HG02678 (cell line): ENCODE data around the gene CYYR1.

Experiments used
- ATAC-seq: cut with Tn5 transposase; IDR thresholded peaks from one replicate; pipeline ENCODE4 v1.9.1; 2021; ENCODE audit warnings: mild to moderate bottlenecking, moderate library complexity; ENCODE audit not compliant: unreplicated experiment

The CYYR1 gene

DNA sequence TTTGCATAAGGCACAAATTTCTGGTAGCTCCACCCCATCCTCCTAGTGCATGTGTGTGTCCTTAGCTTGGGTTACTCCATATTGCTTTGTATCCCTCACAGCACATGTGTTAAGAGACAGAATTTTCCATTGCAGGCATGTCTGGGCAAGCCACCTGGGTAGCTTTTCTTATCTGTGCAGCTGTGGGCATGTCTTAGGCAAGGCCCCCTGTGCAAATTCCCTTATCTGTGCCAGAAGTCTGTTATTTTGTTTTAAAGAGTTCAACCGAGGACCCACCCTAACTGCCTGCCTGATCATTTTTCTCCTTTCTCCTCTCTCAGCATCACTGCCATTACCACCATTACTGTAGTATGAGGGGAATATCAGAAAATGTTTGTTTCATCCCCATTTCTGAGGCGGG, 131.9 kb downstream of the CYYR1 start:
- ATAC-seq: no peak

DNA sequence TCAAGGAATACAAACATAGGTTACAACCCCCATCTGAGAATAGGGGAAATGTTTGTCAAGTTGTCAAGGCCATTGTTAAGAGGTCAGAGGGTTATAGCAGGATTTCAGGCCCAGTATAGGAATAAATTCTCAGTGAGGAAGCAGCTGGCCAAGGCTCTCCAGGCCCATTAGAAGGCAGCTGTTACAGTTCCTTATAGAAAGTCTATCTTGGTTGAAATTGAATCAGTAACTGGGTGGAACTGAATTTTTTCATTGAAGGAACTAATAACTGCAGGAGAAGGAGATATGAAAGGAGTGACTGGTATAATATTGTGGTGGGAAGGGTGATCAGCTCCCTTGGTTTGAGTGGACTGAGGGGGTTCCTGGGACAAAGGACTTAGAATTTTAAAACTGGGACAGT, 134.1 kb downstream of the CYYR1 start:
- no peak for ATAC-seq

DNA sequence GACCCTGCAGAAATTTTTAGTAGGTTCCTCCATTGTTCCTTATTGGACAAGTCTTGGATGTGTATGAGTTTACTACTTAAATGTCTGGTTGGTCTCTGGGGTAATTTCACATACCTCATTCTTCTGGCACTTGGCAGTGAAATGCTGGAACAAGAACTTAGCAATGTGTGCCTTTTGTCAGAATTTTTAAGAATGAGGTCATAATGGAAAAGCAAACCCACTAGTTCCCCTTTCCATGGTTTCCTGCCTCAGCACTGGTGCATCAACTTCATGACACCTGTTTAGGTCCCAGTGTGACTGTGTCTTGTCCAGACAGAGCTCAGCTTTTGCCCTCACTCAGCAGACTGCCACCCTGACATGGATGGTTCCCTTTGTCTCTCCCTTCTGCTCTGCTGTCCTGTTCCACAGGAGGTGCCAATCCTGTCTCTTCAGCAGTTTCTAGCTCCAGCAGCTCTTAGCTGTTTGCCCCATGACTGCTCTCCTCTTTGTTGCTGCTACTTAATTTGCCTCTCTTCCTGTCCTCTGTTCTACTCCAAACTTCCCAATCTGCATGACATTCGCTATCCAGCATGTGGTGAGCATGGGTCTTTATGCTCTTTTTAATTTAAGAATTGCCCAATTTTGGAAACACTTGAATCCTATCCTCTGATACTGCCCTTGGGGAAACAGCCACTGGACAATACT, 135.6 kb downstream of the CYYR1 start:
- no peak for ATAC-seq

- no peak for ATAC-seq
Measured at GRCh38 chr21:26433386-26433785, 139.7 kb downstream of the CYYR1 start.

- ATAC-seq: no peak
Measured at GRCh38 chr21:26432410-26432809, 140.7 kb downstream of the CYYR1 start.

DNA sequence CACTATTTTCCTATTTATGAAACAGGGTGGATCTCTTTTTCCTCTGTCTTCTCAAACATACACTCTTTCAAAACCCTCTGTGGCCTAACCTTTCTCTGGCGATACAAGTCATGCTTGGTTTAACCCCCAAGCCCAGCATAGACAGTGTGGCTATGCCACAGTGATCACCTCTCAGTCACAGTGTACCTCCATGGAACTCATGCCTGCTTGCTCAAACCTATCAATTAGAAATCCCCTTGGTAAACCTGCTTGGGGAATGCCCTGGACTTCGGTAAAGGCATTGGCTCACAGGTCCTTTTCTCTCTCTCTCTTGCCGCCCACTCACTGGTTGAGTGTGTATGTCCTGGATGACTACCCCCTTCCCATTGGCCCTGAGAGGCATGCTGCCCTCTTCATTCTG, 147.5 kb downstream of the CYYR1 start:
- ATAC-seq: no peak

- no peak for ATAC-seq
Measured at GRCh38 chr21:26423511-26423910, 149.6 kb downstream of the CYYR1 start.

DNA sequence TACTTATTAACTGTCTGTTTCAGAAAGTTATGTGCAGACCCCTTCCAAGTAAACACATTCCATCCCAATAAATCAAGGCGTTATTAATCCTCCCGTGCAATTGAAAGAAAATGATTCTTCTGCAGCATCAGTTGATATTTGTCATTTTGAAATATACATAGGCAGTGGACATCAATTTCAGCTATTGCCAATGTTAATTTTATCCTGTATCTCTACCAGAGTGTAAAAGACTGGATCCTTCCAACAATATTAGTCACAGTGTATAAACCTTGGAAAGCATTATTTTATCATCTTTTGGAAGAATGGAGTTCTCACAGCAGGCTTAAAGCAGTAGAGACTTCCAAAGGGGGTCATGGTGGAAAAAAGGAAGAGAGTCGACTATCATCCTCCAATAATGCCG, 150.4 kb downstream of the CYYR1 start:
- no peak for ATAC-seq

- no peak for ATAC-seq
Measured at GRCh38 chr21:26422138-26422537, 150.9 kb downstream of the CYYR1 start.

DNA sequence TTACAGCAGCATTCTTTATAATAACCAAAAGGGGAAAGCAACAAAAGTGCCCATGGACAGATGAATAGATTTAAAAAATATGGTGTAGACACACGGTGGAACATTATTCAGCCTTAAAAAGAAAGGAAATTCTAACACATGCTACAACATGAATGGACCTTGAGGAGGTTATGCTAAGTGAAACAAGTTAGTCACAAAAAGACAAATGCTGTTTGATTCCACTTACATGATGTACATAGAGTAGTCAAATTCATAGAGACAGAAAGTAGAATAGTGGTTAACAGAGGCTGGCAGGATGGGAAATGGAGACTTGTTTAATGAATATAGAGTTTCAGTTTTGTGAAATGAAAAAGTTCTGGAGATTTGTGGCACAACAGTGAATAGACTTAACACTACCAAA, 151.4 kb downstream of the CYYR1 start:
- no peak for ATAC-seq
